Type B pancreatic cell (in vitro differentiated cells): ENCODE data around the gene OR2V2. TPM values are rescaled to one million over a fixed set of nuclear protein-coding genes. Genes with fewer than 3 reads are reported as not detected.

Source experiments
- DNase-seq: peaks from one replicate; pipeline ENCODE4 v3.0.0; 2021; ENCODE audit warnings: mixed read lengths; ENCODE audit not compliant: unreplicated experiment; ENCODE audit errors: extremely low spot score
- H3K27ac Mint-ChIP-seq: 2 replicates; pipeline ENCODE4 v1.8.0; 2021; ENCODE audit warnings: mild to moderate bottlenecking, mixed read lengths
- H3K27me3 Mint-ChIP-seq: 2 replicates; pipeline ENCODE4 v1.8.0; 2021; ENCODE audit warnings: mixed read lengths
- H3K36me3 Mint-ChIP-seq: 2 replicates; pipeline ENCODE4 v1.8.0; 2021; ENCODE audit warnings: mixed read lengths
- H3K4me1 Mint-ChIP-seq: one replicate; pipeline ENCODE4 v1.8.0; 2021; ENCODE audit warnings: mixed read lengths; ENCODE audit not compliant: unreplicated experiment
- H3K4me3 Mint-ChIP-seq: 2 replicates; pipeline ENCODE4 v1.8.0; 2021; ENCODE audit warnings: mild to moderate bottlenecking, mixed read lengths
- H3K9me3 Mint-ChIP-seq: 2 replicates; pipeline ENCODE4 v1.8.0; 2021; ENCODE audit warnings: mixed read lengths
- total RNA-seq: library from RNA; stranded (reverse); gene quantifications from 2 replicates; pipeline ENCODE4 v1.2.1, GENCODE V29; 2021; ENCODE audit warnings: low replicate concordance
- TF ChIP-seq, protein P1 (sequence below): fragments of 200-600 bp; sonication (generic); conservative IDR thresholded peaks from 2 replicates; pipeline ENCODE4 v1.5.0; 2021; ENCODE audit warnings: antibody characterized with exemption, mild to moderate bottlenecking

OR2V2 gene
- total RNA-seq, 1 donor from 2014 or later: not detected

DNA sequence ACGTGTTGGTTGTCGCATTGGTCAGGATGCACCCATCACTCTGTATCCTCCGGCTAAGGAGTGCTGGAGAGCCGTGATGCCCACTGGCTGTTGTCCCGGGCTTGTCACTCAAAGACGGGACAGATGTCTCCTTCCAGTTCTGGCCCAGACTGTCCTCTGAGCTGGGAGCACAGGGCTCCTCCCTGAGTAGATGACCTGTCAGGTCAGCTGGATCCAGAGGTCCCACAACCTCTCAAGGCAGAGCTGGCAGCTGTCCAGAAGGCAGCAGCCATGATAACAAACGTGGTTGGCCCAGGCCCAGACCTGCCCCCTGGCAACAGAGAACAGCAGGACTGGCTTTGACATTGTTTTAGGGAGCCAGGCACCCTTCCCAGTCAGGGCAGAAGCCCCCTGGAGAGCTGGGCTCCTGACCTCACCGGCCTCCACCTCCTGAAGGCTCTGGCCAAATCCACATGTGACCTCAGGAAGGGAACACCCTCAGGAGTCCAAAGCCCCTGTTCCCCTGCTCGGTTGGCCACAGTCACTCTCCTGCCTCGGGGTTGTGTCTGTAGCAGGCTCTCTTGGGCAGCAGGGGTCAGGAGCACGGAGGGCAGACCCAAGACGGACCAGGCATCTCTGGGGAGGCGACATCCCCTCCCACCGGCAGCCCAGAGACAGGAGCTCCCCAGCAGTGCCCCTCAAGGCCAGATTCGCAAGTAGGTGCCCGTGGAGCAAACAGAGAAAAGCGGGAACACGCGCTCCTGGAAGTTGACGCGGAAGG, 47.3 kb downstream of the OR2V2 start:
- H3K4me1 Mint-ChIP-seq: peaks cover 9% of the 10 kb centered on the region
- H3K27ac Mint-ChIP-seq: no peak overlapping the region
- no peak overlapping the region for H3K4me3 Mint-ChIP-seq
- DNase-seq: no peak
- H3K27me3 Mint-ChIP-seq: peaks cover 30% of the 10 kb centered on the region
- H3K9me3 Mint-ChIP-seq: no peaks in the 10 kb centered on the region
- TF ChIP-seq, protein P1, sequence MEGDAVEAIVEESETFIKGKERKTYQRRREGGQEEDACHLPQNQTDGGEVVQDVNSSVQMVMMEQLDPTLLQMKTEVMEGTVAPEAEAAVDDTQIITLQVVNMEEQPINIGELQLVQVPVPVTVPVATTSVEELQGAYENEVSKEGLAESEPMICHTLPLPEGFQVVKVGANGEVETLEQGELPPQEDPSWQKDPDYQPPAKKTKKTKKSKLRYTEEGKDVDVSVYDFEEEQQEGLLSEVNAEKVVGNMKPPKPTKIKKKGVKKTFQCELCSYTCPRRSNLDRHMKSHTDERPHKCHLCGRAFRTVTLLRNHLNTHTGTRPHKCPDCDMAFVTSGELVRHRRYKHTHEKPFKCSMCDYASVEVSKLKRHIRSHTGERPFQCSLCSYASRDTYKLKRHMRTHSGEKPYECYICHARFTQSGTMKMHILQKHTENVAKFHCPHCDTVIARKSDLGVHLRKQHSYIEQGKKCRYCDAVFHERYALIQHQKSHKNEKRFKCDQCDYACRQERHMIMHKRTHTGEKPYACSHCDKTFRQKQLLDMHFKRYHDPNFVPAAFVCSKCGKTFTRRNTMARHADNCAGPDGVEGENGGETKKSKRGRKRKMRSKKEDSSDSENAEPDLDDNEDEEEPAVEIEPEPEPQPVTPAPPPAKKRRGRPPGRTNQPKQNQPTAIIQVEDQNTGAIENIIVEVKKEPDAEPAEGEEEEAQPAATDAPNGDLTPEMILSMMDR: no peak
- H3K36me3 Mint-ChIP-seq: peaks cover 3% of the 10 kb centered on the region

DNA sequence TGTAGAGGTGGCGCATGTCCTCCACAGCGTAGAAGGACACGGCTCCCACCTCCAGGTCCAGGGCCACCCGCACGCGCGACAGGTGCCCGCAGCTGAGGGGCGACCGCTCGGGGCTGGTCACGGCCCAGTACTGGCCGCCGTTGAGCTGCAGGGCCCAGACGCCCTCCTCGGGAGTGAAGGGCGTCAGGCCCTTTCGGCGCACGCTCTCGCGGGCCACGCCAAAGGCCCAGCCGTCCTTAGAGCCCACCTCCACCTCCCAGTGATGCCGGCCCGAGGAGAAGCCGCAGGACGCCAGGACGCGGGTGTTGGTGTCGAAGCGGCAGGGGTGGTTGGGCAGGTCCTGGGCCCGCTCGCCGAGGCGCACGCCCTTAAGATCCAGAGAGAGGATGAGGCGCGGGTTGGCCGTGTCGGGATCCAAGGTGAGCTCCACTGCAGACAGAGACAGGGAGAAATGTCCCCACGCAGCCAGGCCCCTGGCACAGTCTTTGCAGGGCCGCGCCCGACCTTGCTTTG, 47.9 kb downstream of the OR2V2 start:
- no peak for DNase-seq
- H3K36me3 Mint-ChIP-seq: peaks cover 3% of the 10 kb centered on the region
- peaks cover 9% of the 10 kb centered on the region for H3K4me1 Mint-ChIP-seq
- H3K9me3 Mint-ChIP-seq: no peaks in the 10 kb centered on the region
- H3K27ac Mint-ChIP-seq: no peak overlapping the region
- no peak overlapping the region for H3K4me3 Mint-ChIP-seq
- H3K27me3 Mint-ChIP-seq: peaks cover 36% of the 10 kb centered on the region
- TF ChIP-seq, protein P1: no peak

DNA sequence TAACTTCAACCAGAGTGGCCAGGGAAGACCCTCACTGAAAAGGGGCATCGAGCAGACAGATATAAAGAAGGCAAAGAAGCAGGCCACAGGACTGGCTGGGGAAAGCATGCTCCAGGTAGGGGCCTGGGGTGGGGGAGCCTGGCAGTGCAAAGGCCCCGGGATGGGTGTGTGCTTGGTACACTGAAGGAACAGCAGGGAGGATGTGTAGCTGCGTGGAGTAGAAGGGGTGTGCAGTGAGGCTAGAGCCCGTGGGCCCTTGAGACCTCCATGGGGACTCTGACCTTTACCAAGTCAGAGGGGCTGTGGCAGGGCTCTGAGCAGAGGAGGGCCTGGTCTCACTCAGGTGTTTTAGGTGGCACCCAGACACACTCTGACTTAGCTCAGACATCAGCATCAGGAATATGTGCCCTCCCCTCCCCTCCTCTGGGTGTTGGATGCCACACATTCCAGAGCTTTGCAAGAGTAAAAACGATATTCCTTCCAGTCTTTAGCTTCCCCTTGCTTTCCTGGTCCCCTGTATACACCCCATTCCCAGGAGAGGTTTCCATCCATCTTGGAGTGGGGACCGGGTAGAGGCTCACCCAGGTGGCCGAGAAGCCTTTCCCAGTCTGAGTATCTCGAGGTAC, 50.1 kb downstream of the OR2V2 start:
- Mint-ChIP-seq H3K36me3 (no peaks in the 10 kb centered on the region), H3K9me3 (no peaks in the 10 kb centered on the region), H3K27me3 (peaks cover 45% of the 10 kb centered on the region), H3K27ac (no peak overlapping the region), H3K4me3 (no peak overlapping the region), H3K4me1 (peaks cover 4% of the 10 kb centered on the region)
- TF ChIP-seq, protein P1: no peak
- DNase-seq: no peak

DNA sequence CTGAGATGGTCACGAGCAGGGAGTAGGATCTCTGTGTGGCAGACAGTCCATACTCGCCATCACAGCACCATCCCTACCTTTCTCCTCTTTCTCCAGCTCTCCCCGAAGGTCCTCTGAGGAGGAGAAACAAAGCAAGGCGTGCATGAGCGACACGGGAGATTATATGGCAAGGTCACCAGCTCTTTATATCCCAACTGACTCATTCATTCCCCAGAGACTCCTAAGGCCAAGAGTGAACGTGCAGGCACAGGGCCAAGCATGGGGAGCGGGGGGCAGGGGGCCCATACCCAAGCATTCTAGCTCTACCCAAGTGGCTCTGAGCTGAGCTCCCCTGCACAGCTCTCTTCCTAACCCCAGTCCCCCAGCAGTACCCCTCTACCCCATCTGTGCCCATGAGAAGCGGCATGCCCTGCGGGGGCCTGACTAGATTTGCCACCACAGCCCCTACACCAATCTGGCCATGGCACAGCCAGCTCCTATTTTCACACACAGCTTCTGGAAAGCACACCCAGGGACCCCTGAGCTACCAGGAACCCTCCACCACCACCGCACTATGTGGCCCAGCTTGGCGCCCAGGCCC, 50.8 kb downstream of the OR2V2 start:
- peaks cover 51% of the 10 kb centered on the region for H3K27me3 Mint-ChIP-seq
- no peaks in the 10 kb centered on the region for H3K4me1 Mint-ChIP-seq
- no peaks in the 10 kb centered on the region for H3K36me3 Mint-ChIP-seq
- no peaks in the 10 kb centered on the region for H3K9me3 Mint-ChIP-seq
- no peak overlapping the region for H3K27ac Mint-ChIP-seq
- TF ChIP-seq, protein P1: no peak
- no peak for DNase-seq
- H3K4me3 Mint-ChIP-seq: no peak overlapping the region

DNA sequence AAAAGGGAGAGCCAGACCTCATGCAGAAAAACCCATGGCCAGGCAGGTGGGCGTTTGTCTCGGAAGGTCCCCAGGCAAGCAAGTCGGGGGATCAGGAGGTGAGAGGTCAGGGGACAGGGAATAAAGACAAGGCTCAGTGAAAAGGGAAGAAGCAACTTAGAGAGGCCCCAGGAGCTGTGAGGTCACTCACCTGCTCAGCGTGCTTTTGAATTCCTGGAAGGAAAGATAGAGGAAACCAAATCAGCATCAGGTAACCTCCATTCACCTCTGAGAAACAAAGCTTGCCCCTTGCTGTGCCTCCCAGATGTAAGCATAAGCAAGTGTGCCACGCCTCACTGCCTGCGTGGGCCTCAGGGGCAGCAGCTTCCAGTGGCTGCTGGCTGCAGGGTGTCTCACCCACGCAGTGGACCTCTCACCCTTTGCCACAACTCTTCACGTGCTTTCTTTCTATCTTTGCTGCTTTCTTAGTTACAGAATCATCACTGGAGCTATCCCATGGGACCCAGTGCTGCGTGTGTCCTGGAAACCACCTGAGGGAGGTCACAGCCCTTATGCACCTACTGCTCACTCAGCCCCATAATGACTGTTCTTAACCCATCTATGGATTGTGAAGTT, 51.6 kb downstream of the OR2V2 start:
- Mint-ChIP-seq H3K27ac (peak overlapping the region; percentile 32), H3K4me1 (no peaks in the 10 kb centered on the region), H3K27me3 (peaks cover 59% of the 10 kb centered on the region), H3K4me3 (no peak overlapping the region), H3K9me3 (no peaks in the 10 kb centered on the region), H3K36me3 (no peaks in the 10 kb centered on the region)
- TF ChIP-seq, protein P1: no peak
- DNase-seq: no peak
